Pons (tissue), 1 donor: ENCODE measurements around the gene SHANK1.
"Not testable (repeated sequence)": the region's sequence is repeated elsewhere in the genome, so short reads cannot be mapped to it uniquely, and the experiment has no call there.

Experiments used
- DNase-seq: peaks from one replicate; pipeline ENCODE4 v3.0.0-alpha.2; 2016; ENCODE audit warnings: low spot score

Gene SHANK1

GRCh38 chr19:50633973-50634372 lies 85.6 kb downstream of the SHANK1 start:
- DNase-seq, result no peak

- DNase-seq, result no peak
Measured at GRCh38 chr19:50633359-50633758, 86.2 kb downstream of the SHANK1 start.

DNA sequence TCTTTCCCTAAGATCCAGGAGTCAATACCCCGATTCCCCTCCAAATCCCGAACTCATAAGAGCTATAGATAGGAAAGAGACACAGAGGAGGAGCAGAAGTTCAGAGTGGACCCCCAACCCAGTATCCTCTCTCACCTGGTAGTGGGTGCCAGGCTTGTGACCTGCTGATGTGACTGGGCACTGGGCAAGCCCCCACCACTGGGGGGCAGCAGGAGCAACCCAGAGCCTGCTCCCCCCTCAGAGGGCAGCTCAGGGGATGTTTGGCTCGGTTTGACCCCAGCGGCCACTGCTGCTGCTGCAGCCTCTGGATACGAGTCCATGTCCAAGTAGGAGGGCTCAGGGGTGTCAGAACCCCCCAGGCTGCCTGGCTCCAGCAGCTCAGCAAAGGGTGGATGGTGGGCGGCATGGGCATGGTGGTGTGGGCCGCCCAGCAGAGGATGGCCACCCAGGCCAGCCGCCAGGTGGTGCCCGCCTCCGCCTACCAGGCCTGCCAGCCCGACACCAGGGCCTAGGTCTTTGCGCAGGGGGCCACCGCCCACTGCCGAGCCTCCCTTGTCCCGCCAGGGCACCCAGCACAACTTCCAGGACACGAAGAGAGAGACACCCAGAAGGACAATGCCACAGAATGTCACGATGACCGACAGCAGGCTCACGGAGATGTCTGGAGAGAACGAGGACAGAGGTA lies 87.3 kb downstream of the SHANK1 start:
- no peak for DNase-seq

- no peak for DNase-seq
Measured at GRCh38 chr19:50629801-50630200, 89.8 kb downstream of the SHANK1 start.

DNA sequence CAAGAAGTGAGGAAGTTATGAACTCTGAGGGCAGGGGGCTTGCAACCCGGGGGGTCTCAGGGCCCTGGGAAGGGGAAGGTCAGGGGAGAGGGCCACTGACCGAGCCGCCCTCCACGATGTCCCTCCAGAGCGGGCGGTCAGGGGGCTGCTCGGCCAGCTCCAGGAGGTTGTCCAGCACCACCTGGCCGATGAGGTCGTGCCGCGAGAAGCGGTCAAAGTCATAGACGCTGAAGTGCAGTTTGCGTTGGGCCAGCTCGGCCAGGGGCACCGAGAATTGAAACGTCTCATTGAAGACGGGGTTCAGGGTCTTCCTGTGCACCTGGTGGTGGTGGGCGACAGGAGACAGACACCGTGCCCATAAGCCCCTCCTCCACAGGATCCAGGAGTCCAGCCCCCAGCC lies 90.4 kb downstream of the SHANK1 start:
- DNase-seq, result no peak

- DNase-seq, result no peak
Measured at GRCh38 chr19:50628551-50628950, 91.1 kb downstream of the SHANK1 start.

- DNase-seq, result no peak
Measured at GRCh38 chr19:50628146-50628545, 91.5 kb downstream of the SHANK1 start.

DNA sequence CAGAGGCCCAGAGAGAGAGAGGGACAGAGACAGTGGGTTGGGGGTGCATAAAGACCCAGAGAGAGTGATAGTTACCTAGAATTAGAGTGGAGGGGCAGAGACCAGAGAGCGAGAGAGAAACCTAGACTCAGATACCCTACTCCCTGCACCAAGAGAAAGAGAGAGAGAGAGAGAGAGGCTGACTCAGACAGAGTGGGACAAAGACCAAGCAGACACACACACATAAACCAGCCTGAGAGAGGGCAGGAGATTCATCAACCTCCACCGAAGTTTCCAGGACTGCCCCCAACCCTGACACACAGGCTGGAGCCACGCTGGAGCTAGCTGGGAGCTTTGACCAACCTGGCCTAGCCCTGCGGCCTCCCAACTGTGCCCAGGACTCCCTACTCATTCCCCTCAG lies 92.8 kb downstream of the SHANK1 start:
- no peak for DNase-seq

DNA sequence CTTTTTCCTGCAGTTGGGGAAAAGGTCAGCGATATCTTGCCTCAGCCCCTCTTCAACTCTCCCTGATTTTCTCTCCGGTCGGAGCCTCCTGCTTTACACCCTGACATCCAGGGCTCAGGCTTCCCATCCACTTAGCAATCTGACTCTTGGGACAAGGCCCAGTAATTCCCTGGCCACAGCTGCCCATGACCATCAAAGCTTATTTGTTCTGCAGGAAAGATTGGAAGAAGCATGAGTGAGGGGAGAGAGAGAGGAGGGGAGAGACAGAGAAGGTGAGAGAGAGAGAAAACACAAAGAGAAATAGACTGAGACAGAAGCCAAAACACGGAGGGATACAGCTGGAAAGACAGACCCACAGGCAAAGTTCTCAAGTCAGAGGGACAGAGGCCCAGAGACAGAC lies 93.6 kb downstream of the SHANK1 start:
- peak; percentile 49 for DNase-seq

- DNase-seq, result no peak
Measured at GRCh38 chr19:50624949-50625600, 94.5 kb downstream of the SHANK1 start.

- not testable (repeated sequence) for DNase-seq
Measured at GRCh38 chr19:50620394-50620906, 99.2 kb downstream of the SHANK1 start.

- not testable (repeated sequence) for DNase-seq
Measured at GRCh38 chr19:50619184-50619583, 100.4 kb downstream of the SHANK1 start.

DNA sequence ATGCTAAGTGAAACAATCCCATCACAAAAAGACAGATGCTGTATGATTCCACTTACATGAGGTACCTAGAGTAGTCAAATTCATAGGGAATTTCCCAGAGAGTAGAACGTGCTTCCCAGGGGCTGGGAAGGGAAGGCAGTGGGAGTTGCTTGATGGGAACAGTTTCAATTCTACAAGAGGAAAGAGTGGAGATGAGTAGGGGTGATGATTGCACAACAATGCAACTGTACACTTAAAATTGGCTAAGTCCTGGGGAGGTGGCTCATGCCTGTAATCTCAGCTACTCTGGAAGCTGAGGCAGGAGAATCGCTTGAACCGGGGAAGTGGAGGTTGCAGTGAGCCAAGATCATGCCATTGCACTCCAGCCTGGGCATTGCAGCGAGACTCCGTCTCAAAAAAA lies 101.2 kb downstream of the SHANK1 start:
- not testable (repeated sequence) for DNase-seq

DNA sequence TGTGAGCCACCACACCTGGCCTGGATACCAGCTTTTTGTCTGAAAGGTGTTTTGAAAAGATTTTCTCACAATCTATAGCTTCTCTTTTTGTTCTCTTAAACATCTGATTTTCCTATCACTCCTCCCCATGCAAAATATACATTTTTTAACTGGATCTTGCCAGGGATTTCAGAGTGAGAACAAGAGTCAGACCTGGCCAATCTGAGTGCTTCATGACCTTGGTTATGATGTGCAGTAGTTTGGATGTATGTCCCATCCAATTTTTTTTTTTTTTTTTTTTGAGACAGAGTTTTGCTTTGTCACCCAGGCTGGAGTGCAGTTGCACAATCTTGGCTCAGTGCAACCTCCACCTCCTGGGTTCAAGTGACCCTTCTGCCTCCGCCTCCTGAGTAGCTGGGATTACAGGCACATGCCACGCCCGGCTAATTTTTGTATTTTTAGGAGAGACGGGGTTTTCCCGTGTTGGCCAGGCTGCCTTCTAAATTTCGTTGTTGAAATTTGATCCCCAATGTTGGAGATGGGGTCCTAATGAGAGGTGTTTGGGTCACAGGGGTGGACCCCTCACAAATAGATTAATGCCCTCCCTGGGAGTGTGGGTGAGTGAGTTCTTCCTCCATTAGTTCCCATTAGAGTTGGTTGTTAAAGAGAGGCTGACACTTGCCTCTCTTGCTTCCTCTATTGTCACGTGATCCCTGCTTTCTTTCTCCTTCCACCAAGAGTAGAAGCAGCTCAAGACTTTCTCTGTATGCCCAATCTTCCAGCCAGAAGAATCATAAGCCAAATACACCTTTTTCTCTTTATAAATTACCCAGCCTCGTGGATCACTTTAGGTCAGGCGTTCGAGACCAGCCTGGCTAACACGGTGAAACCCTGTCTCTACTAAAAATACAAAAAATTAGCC lies 106.8 kb downstream of the SHANK1 start:
- not testable (repeated sequence) for DNase-seq
